NCI-H187 (cell line): ENCODE data around the gene SIGLEC11.
"Not testable (repeated sequence)": the region's sequence is repeated elsewhere in the genome, so short reads cannot be mapped to it uniquely, and the experiment has no call there.

Experiments
- DNase-seq, 2 experiments: peaks; one replicate each; lab custom pipeline; 2025; lab: John Stamatoyannopoulos, UW

Gene SIGLEC11

GRCh38 chr19:49925486-49925885, 35.5 kb downstream of the SIGLEC11 start:
- DNase-seq = no peak

- not testable (repeated sequence) for DNase-seq
Observed at GRCh38 chr19:49924881-49925210, 36.1 kb downstream of the SIGLEC11 start.

- DNase-seq = no peak
Observed at GRCh38 chr19:49924004-49924880, 36.7 kb downstream of the SIGLEC11 start.

GRCh38 chr19:49923055-49924003, 37.6 kb downstream of the SIGLEC11 start:
- DNase-seq = no peak

GRCh38 chr19:49921871-49922795, 38.8 kb downstream of the SIGLEC11 start:
- DNase-seq = no peak

GRCh38 chr19:49920624-49921363, 40.2 kb downstream of the SIGLEC11 start:
- DNase-seq = peak; percentile 10 to 13

GRCh38 chr19:49918089-49918488, 42.9 kb downstream of the SIGLEC11 start:
- no peak for DNase-seq

GRCh38 chr19:49916839-49917733, 43.9 kb downstream of the SIGLEC11 start:
- DNase-seq = no peak

- DNase-seq = no peak
Observed at GRCh38 chr19:49915271-49915670, 45.7 kb downstream of the SIGLEC11 start.

GRCh38 chr19:49913720-49914119, 47.3 kb downstream of the SIGLEC11 start:
- no peak for DNase-seq

- DNase-seq = no peak
Observed at GRCh38 chr19:49912965-49913685, 47.8 kb downstream of the SIGLEC11 start.

GRCh38 chr19:49911381-49912145, 49.4 kb downstream of the SIGLEC11 start:
- no peak for DNase-seq

- no peak for DNase-seq
Observed at GRCh38 chr19:49910179-49910578, 50.8 kb downstream of the SIGLEC11 start.

GRCh38 chr19:49908480-49909420, 52.2 kb downstream of the SIGLEC11 start:
- DNase-seq = no peak

- no peak for DNase-seq
Observed at GRCh38 chr19:49907745-49908446, 53.1 kb downstream of the SIGLEC11 start.

GRCh38 chr19:49906879-49907564, 54.0 kb downstream of the SIGLEC11 start:
- no peak for DNase-seq
